Head of caudate nucleus (tissue), 42 donors: ENCODE results near the gene HTR3C.

Experiments used
- DNase-seq, 42 donors: peaks; one replicate each; pipeline versions ENCODE4 v3.0.0 to v3.0.0-alpha.2; 2020 to 2021; ENCODE audit warnings: mixed read lengths in 7 of 42
- intact Hi-C: fragments of 100-400 bp; cut with DNase I; formaldehyde crosslinking; loops from one replicate; pipeline ENCODE4 v1.15.0; 2022

HTR3C gene

GRCh38 chr3:184077881-184078280 is 25.0 kb downstream of the HTR3C start:
- intact Hi-C loops: no loop called here
- no peak for DNase-seq

- no peak for DNase-seq
- intact Hi-C loops: no loop called here
These were observed 26.0 kb downstream of the HTR3C start for GRCh38 chr3:184078851-184079250.

- DNase-seq: no peak
- intact Hi-C loops: no loop called here
These were observed 28.4 kb downstream of the HTR3C start for GRCh38 chr3:184081116-184081830.

- DNase-seq: no peak
- intact Hi-C loops: no loop called here
These were observed 29.2 kb downstream of the HTR3C start for GRCh38 chr3:184082034-184082433.

- no peak for DNase-seq
- intact Hi-C loops: no loop called here
These were observed 29.6 kb downstream of the HTR3C start for GRCh38 chr3:184082465-184082864.

- intact Hi-C loops: no loop called here
These were observed 32.6 kb downstream of the HTR3C start for GRCh38 chr3:184085389-184085852.

GRCh38 chr3:184092199-184092598 is 39.4 kb downstream of the HTR3C start:
- DNase-seq: no peak
- intact Hi-C loops: no loop called here

More at GRCh38 chr3:184085389-184085852, 32.6 kb downstream of the HTR3C start:
- DNase-seq: no peak

- intact Hi-C loops: no loop called here
These were observed 44.0 kb downstream of the HTR3C start, which contains the start of gene HTR3E for GRCh38 chr3:184096811-184097383. Gene HTR3E, plus strand, starts transcription at chr3:184097064. Its CDS starts 466 bp downstream, at chr3:184097530.

GRCh38 chr3:184097556-184097955 is 44.7 kb downstream of the HTR3C start:
- intact Hi-C loops: no loop called here
- no peak for DNase-seq

More at GRCh38 chr3:184096811-184097383, 44.0 kb downstream of the HTR3C start, which contains the start of gene HTR3E:
- no peak for DNase-seq

GRCh38 chr3:184099806-184100686 is 47.2 kb downstream of the HTR3C start:
- intact Hi-C loops: no loop called here
- DNase-seq: no peak
